ENCODE measurements around the gene TBC1D12. TPM values are rescaled to one million over a fixed set of nuclear protein-coding genes. Genes with fewer than 3 reads are reported as not detected.

TBC1D12 gene
- total RNA-seq, 2 donors from 2014 or later, result 20.7 to 26.7 TPM

DNA sequence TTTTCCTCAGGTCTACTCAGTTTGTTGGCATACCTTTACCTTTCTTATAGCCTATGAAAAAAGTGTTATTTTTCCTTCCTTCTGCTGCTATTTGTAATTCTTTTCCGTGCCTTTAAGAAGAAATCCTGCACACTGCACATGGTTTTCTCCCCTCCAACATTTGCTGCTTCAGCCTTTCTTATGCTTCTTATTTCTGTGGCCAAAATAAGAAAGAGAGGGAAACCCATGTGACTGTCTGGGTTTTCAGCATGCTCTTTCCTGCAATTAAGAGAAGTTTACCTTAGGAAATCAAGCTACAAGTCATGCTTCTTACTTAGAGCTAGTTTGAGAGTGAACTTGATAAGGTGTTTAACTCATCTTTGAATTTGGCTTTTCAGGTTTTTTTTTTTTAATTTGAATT is 11.0 kb downstream of the TBC1D12 start:
- Histone ChIP-seq H3K4me3 (no peak overlapping the region), H3K4me1 (ENCODE audit: control insufficient read depth in 1 of 2, low read depth in 2 of 2) (peaks cover 10 to 26% of the 10 kb centered on the region in 2 donors), H3K27me3 (replicated peaks; ENCODE audit: insufficient read depth) (no peaks in the 10 kb centered on the region), H3K9me3 (no peaks in the 10 kb centered on the region), H3K27ac (no peak overlapping the region), H3K36me3 (no peaks in the 10 kb centered on the region)
- no peak for ATAC-seq (ENCODE audit: insufficient number of reproducible peaks, low FRiP score, low read depth)
- DNase-seq (ENCODE audit: low spot score), result no peak
- TF ChIP-seq, protein P1, sequence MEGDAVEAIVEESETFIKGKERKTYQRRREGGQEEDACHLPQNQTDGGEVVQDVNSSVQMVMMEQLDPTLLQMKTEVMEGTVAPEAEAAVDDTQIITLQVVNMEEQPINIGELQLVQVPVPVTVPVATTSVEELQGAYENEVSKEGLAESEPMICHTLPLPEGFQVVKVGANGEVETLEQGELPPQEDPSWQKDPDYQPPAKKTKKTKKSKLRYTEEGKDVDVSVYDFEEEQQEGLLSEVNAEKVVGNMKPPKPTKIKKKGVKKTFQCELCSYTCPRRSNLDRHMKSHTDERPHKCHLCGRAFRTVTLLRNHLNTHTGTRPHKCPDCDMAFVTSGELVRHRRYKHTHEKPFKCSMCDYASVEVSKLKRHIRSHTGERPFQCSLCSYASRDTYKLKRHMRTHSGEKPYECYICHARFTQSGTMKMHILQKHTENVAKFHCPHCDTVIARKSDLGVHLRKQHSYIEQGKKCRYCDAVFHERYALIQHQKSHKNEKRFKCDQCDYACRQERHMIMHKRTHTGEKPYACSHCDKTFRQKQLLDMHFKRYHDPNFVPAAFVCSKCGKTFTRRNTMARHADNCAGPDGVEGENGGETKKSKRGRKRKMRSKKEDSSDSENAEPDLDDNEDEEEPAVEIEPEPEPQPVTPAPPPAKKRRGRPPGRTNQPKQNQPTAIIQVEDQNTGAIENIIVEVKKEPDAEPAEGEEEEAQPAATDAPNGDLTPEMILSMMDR (IDR thresholded peaks at IDR 0.05), result no peak

DNA sequence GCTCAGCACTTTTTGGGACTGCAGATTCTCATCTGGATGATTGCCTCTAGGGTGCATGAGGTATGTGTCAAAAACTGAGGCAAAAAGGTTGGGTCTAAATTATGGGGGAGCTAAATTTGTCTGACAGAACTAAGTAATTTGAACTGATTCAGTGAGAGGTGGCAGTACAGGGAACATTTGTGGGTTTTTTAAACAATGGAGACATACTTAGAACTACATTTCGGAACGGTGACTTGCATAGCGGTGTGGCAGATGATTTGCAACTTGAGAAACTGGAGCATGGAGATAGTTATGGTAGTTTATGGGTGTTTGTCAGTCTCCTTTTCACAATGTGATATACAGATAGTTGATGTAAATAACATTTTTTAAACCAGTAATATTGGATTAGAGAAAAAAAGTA is 14.6 kb downstream of the TBC1D12 start:
- Histone ChIP-seq H3K4me3 (no peak overlapping the region), H3K36me3 (no peaks in the 10 kb centered on the region), H3K9me3 (no peaks in the 10 kb centered on the region), H3K4me1 (ENCODE audit: control insufficient read depth in 1 of 2, low read depth in 2 of 2) (peaks cover 10 to 15% of the 10 kb centered on the region in 2 donors), H3K27ac (no peak overlapping the region), H3K27me3 (replicated peaks; ENCODE audit: insufficient read depth) (no peaks in the 10 kb centered on the region)
- TF ChIP-seq, protein P1 (IDR thresholded peaks at IDR 0.05), result no peak
- no peak for ATAC-seq (ENCODE audit: insufficient number of reproducible peaks, low FRiP score, low read depth)
- DNase-seq (ENCODE audit: low spot score), result no peak

DNA sequence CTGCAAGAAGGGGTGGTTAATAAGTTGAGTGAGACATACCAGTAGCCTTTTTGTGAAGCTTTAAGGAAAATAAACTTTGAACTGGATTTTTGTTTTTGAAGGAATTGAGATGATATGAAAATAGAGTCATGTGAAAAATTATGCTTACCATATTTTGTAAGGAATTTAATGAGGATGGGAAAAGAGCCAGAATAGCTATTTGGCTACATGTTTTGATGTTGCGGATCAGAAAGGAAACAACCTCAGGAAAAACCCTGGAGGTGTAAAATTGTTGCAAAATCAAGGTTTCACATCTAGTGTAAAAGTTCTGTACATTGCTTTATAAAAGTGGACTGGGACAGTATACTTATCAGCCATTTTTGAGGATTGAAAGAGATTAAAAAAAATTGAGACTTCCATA is 15.0 kb downstream of the TBC1D12 start:
- no peaks in the 10 kb centered on the region for H3K9me3 ChIP-seq
- H3K27ac ChIP-seq, result no peak overlapping the region
- H3K4me1 ChIP-seq (ENCODE audit: control insufficient read depth in 1 of 2, low read depth in 2 of 2), result peaks cover 11 to 12% of the 10 kb centered on the region in 2 donors
- H3K4me3 ChIP-seq, result no peak overlapping the region
- TF ChIP-seq, protein P1 (IDR thresholded peaks at IDR 0.05), result no peak
- no peaks in the 10 kb centered on the region for H3K27me3 ChIP-seq (replicated peaks; ENCODE audit: insufficient read depth)
- no peak for ATAC-seq (ENCODE audit: insufficient number of reproducible peaks, low FRiP score, low read depth)
- DNase-seq (ENCODE audit: low spot score), result no peak
- no peaks in the 10 kb centered on the region for H3K36me3 ChIP-seq

DNA sequence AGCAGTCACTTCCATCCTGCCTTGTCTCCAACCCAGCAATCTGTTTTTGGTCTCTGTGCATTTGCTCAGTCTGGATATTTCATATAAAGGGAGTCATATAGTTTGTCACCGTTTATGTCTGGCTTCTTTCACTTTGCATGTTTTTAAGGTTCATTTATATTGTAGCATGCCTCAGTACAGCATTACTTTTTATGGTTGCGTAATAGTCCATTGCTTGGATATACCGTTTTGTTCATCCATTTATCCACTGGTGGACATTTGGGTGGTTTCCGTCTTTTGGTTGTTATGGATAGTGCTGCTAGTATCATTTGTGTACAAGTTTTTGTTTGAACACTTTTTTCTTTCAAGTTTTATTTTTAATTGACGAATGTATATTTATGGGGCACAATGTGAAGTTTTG is 18.2 kb downstream of the TBC1D12 start:
- H3K4me3 ChIP-seq, result no peak overlapping the region
- peaks cover 3% of the 10 kb centered on the region for H3K9me3 ChIP-seq
- ATAC-seq (ENCODE audit: insufficient number of reproducible peaks, low FRiP score, low read depth), result no peak
- H3K27me3 ChIP-seq (replicated peaks; ENCODE audit: insufficient read depth), result no peaks in the 10 kb centered on the region
- H3K27ac ChIP-seq, result no peak overlapping the region
- TF ChIP-seq, protein P1 (IDR thresholded peaks at IDR 0.05), result no peak
- no peak for DNase-seq (ENCODE audit: low spot score)
- peaks cover 9 to 10% of the 10 kb centered on the region in 2 donors for H3K4me1 ChIP-seq (ENCODE audit: control insufficient read depth in 1 of 2, low read depth in 2 of 2)
- no peaks in the 10 kb centered on the region for H3K36me3 ChIP-seq

DNA sequence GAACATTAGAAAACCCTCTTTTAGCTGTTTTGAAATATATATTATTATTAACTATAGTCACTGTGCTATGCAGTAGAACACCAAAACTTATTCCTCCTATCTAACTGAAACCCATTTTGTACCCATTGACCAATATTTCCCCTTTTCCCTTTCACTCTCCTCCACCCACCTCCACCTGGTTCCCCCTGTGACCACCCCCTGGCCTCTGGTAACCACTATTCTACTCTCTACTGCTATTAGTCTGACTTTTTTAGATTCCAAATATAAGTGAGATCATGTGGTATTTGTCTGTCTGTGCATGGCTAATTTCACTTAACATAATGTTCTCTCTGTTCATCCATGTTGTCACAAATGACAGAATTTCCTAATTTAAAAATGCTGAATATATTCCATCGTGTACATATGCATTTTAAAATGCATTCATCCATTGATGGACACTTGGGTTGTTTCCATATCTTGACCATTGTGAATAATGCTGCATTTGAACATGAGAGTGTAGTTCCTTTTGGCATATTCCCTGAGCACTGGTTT is 18.7 kb downstream of the TBC1D12 start:
- peaks cover 9 to 10% of the 10 kb centered on the region in 2 donors for H3K4me1 ChIP-seq (ENCODE audit: control insufficient read depth in 1 of 2, low read depth in 2 of 2)
- H3K27ac ChIP-seq, result no peak overlapping the region
- H3K9me3 ChIP-seq, result peaks cover 7% of the 10 kb centered on the region
- no peaks in the 10 kb centered on the region for H3K27me3 ChIP-seq (replicated peaks; ENCODE audit: insufficient read depth)
- no peak for ATAC-seq (ENCODE audit: insufficient number of reproducible peaks, low FRiP score, low read depth)
- H3K4me3 ChIP-seq, result no peak overlapping the region
- no peak for DNase-seq (ENCODE audit: low spot score)
- TF ChIP-seq, protein P1 (IDR thresholded peaks at IDR 0.05), result no peak
- no peaks in the 10 kb centered on the region for H3K36me3 ChIP-seq

All from thoracic aorta (tissue), 2 donors.